ENCODE data around the gene ALKBH7.

ALKBH7 gene

DNA sequence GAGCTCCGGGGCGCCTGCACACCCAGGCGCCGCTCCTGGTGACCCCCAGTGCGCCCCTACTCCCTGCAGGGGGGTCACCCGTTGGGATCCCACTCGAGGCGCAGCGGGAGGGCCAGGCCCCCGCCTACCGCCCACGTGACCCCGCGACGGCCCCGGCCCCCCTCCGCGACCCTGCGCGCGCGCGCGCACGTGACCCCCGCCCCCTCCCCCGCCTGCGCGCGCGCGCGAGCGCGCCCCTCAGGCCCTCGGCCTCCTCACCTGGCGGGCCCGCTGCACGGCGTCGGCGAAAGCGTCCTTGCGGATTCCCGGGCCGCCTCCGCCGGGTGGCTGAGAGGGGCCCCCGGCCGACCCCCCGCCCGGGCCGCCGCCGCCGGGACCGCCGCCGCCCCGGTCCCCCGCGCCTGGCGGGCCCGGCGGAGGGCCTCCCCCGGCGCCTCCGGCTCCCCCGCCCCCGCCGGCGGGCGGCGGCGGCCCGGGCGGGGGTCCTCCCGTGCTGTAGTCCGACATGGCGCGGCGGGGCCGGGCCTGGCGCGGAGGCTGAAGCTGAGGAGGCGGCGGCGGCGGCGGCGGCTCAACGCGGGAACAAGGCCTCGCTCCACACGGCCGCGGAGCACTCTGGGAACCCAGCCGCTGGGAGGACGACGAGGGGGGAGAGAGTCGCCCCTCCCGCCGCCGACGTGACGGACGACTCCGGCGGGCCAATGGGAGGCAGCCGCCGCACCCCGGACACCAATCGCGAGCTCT lies 51.8 kb downstream of the ALKBH7 start, which contains the start of gene KHSRP:
KHSRP (minus strand) TSS at position 617 of the 744 bp plus-strand sequence; CDS start at position 507, 110 bp downstream.
- Mint-ChIP-seq H3K4me3 (peak within 1 kb of the TSS; percentile 92 to 94), H3K27ac (peak within 1 kb of the TSS; percentile 95 to 96), H3K27me3 (no peaks in the 10 kb centered on the region), H3K9me3 (peaks cover 0 to 7% of the 10 kb centered on the region in 2 donors), H3K4me1 (peaks cover 47% of the 10 kb centered on the region)
- ATAC-seq (no peak), DNase-seq (peak in 1 of 2 donors; percentile 29)
